ENCODE results near the gene MYOM1.

The MYOM1 gene

DNA sequence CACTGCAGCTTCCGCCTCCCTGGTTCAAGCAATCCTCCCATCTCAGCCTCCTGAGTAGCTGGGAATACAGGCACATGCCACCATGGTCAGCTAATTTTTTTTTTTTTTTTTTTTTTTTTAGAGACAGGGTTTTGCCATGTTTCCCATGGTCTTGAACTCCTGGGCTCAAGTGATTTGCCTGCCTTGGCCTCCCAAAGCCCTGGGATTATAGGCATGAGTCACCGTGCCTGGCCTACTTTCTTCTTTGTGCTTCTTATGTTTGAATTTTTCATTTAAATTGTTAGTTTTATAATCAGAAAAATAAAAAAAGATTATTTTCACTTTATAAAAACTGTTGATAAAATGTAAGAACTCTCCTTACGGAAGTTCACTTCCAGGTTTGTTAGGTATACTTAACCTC, 105.3 kb downstream of the MYOM1 start:
- no peak for DNase-seq

DNA sequence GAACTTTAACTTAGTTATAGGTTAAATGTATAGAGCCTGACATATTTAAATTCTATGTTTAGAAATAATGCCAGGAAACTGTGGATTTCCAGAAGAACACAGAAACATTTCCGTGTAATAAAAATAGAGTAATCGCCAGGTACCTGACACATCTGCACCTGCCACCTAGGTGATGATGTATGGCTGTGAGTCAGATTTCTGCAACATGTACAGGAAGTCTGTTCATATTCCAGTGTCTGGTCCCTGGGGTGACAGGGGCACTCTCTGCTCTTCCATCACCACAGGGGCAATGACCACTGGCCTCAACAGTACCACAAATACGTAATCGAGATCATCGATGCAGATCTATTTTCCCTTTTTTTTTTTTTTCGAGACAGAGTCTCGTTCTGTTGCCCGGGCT, 105.7 kb downstream of the MYOM1 start:
- no peak for DNase-seq

DNA sequence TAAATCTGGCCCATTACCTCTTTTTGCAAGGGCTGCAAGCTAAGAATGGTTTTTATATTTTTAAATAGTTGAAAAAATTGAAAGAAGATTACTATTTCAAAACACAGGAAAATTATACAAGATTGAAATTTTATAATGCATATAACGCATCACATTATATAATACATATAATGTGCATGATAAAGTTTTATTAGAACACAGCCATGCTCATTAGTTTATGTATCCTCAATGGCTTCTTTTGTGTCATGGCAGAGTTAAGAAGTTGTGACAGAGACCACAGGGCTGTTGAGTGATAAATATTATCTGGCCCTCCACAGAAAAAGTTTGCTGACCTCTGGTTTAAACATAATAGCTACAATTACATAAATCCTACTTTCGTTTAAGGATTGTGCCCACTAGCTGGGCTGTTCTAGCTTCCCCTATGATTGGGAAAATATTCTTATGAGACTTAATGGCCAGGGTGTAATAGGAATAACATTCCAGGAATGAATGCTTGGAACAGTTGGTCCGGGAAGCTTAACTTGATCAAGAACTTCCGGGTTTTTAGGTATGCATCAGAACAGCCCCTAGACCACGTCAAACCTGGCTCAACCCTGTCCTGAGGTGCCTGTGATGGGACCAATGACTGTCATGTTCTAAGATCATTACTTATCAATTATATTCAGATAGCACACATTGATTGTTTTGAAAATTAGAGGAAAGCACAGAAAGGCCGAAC, 108.1 kb downstream of the MYOM1 start:
- no peak for DNase-seq

DNA sequence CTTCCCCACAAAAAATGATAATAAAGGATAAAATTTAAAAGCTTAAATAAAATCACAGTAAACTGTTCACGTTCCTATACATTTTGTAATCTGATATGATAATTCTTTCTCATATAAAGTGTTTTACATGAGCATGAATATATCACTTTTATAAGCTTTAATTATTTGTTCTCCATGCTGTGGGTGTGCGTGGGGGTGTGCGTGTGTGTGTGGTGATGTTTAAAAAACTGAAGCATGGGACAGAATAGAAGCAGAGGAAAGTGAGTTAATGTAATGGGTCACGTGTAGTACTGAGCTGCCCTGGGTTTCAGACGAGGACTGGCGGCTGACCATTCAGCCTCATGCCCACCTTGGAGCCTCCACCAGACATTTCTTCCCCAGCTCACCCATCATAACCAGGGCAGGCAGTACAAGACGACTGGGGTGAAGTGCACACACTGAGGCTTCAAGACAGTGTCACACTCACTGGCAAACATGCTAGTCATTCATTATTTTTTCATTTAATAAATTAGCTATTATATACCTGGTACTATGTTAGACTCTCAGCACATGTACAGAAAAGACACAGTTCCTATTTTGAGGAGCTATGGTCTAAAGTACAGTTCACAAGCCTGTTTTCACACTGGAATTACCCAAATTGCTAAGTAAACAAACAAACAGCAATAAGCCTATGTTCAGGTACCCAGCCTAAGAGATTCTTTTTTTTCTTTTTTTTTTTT, 109.6 kb downstream of the MYOM1 start:
- no peak for DNase-seq

DNA sequence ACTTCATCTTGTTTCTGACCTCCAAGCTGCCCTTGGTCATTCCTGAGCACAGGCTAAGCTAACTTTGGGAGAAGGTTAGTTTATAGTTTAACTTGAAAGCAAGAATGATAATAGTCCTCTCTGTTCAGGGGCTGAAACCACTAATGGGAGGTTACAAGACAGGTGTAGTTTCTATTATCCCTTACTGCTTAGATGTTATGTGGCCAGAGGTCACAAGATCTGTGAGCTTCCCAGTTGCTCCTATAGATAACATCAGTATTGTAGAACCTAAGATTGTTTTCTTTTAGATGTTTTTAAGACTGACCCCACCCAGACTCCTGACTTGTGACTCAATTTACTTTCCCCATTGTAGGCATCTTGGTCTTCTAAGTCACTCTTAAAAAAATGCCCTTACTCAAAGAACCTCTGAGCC, 112.0 kb downstream of the MYOM1 start:
- DNase-seq = no peak

DNA sequence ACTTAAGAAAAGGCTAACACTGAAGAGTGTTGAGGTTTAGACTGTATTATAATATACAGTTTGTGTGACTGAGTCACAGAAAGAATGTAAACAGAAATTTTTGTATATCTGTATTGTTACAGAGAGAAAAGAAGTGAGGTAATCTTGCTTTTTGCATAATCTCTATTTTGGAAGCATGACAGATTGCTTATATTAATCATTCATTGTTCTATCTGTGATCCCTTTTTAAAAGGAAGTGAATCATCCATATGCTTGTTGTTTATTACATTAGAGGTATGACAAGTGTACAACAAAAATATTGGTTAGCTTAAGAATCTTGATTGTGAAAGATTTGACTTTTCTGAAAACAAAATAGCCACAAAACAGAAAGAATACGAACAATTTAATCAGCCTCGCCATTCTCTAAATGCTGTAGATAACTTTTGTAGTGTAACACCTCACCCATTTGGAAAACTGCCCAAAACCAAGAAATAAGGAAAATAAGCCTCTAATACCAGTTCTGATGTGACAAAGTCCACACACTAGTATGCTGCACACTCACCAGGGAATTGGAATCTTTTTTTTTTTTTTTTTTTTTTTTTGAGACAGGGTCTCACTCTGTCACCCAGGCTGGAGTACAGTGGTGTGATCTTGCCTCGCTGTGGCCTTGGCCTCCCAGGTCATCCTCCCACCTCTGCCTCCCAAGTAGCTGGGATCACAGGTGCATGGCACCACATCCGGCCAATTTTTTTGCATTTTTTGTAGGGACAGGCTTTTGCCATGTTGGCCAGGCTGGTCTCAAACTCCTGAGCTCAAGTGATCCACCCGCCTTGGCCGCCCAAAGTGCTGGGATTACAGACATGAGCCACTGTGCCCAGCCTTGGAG, 115.3 kb downstream of the MYOM1 start:
- no peak for DNase-seq

DNA sequence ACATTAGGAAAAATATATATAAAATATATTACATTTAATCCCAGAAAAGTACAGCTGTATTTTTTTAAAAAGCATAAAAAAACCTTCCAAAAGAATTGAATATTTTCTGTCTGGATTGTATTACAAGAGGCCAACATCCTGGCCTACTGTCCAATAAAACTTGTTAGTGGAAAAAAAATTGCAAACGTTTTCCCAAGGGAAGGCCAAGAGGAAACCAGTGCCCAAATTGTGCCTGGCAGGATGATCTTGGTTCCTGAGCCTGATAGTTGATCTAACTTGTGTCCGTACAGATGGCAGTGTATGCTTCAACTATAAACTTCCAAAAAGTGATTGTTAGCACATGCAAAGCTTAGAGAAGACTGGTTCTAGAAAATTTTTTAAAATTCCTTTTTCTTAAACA, 116.2 kb downstream of the MYOM1 start:
- no peak for DNase-seq

DNA sequence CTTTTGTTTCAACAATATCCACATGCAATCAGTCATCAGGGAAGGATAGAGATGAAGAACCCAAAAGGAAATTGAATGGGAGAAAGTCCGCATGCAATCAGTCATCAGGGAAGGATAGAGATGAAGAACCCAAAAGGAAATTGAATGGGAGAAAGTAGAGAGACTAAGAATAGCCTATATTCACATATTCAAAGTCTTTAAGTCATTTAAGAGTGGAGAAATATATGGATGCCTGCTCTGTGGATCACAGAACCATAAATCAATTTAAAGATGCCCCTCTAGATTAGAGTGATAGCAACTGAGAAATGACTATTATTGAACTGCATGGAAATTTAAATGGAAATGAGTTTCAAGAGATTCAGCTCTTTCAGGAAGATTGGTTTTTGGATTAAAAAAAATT, 116.8 kb downstream of the MYOM1 start:
- DNase-seq = no peak

DNA sequence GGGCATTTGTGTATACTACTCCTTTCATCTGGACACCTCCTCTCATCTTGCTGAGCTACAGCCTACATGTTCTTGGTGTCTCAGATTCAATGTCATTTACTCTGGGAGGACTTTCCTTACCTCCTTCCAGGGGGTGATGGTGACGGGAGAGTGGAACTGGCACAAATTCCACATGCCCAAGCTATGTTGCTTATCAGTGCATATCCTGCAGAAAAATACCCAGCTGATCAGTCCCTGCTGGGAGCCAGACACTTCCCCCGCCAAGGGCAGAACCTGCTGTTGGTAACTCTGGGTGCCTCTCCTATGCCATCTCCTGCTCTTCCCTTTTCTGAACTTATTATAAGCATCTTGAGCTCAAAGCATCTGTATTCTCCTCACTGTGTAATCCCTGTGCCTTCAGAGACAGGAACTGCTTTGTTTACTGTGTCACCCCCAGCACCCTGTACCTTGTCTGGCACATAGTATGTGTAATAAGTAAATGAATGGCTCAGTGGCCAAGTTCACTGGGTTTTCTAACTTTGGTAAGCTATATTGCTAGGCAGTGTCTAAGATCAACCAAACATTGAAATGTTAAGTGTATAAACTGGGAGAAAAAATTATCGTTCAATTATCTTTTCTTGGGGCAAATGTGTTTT, 119.2 kb downstream of the MYOM1 start:
- no peak for DNase-seq

DNA sequence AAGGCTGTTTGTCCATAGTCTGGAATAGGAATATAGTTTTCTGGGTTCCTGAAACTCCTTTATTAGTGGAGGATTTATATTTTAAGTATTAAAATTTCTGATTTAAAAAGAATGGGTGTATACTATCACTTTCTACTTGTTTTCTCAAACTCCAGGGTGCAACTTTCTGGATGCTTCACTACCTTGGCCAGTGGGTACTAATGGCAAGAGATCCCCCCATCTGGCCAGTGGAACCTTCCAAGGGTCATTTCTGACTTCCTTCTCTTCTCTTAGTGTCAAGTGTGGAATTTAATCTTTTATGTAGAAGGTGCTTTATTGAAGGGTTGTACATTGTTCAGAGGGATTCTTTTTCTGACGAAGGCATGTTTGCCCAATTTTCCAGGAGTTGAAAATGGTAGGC, 120.4 kb downstream of the MYOM1 start:
- no peak for DNase-seq

DNA sequence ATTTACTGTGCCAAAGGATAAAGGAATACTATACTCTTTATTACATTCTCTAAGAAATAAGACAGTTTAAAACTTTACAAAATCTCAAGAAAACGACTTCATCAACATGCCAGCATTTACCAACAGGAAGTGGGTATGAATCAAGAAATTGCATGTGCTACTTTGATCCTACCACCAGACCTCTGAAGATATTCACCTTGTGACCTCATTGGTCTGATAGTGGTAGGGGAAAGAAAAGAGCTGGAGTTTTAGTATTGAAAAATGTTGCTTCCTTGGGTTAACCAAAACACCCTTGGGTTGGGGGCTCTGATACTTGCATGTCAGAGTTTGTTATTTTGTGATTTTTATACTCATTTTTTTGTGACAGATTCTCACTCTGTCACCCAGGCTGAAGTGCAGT, 122.7 kb downstream of the MYOM1 start:
- DNase-seq = no peak

DNA sequence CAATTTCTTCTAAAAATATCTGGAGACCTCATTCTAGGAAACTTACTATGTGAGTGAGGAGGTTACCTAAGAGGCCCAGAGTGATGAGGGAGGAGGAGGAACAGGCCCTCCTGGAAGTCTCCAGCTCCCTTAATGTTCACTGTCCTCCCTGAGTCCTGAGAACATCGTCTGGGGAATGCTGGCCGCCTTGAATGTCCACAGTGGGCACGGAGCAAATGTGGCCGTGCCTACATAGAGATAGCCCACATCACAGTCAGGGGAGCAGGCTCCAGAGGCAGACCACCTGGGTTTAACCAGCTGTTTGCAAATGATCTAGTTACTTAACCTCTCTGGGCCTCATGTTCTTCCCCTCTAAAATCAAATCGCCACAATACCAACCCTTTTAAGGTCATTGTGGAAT, 123.8 kb downstream of the MYOM1 start:
- no peak for DNase-seq

DNA sequence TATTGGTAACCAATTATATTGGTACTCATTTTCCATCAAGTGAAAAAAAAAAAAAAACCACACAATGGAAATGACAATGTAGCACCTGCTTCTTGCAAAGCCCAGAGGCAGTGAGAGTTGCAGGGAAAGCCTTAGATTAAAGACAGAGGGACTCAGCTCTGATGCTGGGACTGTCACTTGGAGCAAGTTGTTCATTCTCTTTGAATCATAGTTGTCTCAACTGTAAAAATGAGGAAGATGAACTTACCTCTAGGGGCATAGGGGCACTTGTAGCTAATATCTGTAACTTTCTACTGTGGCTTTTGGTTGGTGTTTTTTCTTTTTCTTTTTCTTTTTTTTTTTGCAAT, 125.5 kb downstream of the MYOM1 start:
- no peak for DNase-seq

DNA sequence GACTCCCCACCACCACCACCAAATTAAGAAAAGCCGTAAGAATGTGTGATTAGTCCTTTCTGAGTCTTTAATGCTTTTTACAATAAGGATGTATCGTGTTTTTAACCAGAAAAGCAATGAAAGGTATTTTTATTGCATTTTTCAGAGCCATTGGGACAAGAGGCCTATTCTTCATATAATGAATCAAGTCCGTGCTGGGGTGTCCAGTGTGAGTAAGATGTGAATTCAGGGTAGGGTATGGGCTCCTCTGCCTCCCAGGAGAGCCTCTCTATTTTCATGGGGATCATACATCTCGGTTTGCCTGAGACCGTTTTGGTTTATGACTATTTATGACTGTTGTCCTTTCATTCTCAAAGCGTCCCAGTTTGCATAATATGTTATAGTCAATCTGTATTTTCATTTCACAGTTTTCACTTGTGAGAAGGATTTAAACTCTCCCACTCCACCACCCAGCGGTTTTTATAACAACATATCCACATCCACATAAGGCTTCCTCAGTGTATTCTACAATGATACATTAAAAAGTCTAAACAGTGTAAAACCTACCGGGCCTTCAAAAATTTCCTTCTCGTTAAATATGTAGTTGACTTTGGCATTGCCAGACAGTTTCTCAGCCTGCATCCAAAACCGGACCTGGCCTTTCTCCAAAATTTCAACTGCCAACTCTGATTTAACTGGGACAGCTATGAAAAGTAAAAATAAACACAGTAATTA, 126.0 kb downstream of the MYOM1 start:
- DNase-seq = no peak

DNA sequence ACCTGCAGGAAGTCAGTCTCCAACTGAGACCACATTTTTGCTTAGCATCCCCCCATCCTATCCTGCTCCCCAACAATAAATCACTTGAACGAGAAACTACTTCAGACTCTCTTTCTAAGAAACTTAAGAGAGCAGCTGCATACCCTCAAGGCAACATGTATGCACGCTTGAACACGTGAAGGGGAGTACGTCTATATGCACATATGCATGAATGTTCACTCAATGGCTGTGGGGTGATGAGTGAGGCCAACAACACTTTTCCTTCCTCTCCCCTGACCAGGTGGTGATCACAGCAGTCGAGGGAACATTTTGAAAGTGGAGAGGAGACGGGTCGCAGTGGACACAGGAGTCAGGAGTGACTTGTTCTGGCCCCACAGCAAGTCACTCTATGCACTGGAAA, 127.0 kb downstream of the MYOM1 start:
- DNase-seq = no peak

DNA sequence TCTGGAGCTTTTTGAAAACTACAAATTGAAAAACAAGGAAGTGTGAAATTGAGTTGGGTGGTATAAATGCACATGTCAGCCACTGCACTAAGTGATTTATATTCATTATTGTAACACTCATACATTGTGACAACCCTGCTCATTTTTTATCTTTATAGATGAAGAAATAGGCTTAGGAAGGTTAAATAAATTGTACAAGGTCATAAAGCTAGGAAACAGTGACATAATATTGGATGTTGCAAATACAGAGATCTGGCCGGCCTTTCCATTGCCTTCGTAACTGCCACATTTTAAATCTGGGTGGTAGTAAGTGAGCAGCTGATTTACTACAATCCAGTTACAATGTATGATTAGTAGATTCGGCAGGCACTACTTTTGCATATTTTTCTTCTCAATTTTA, 130.2 kb downstream of the MYOM1 start:
- DNase-seq = no peak

DNA sequence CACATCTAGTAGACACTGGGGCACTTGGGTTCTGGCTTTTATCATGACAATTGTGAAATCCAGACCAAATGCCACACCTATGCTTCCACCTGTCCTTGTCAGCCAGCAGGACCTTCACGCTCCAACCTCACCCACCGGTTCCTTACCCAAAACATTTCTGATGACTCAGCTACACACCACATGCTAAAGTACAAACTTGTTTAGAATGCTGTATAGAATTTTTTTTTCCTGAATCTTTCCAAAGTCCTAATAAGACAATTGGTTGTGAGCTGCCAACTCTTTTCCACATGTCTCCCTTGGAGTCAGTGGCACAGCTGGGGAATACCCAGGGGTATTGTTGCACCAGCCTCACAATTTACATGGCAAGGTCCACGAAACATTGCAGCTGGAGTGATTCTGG, 131.3 kb downstream of the MYOM1 start:
- no peak for DNase-seq

DNA sequence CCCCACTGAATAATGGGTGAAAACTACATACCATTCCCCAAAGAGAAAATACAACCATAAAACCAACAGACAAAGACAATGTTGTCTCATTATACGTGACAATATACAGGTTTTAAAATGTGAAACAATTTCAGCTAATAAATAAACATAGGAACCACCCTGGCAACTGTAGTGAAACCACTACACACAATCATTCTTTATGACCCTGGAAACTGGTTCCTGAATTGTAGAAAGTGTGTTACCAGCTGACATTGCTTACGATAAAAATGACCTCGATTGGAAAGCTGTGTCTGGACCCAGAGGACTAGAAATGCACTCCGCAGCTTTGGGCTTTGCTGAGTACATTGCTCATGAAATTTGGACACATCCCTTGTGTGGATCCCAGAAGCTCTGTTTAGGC, 132.9 kb downstream of the MYOM1 start:
- no peak for DNase-seq

DNA sequence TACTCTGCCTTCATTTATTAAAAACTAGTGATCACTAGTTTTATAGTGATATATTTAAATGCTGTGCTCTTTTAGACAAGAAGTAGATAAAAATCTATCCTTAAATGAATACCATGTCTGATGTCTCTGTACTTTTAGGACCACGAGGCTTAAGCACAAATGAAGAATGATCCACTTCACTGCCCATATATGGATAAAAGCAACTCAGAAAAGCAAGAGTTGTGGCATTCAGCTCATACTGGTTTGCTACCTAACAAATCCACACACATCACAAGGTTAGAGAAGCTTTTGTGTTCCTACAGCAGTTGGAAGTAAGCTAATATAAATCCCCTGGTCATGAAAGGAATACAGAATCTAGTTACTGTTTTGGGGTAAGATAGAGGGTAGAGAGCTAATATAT, 134.2 kb downstream of the MYOM1 start:
- DNase-seq = no peak

DNA sequence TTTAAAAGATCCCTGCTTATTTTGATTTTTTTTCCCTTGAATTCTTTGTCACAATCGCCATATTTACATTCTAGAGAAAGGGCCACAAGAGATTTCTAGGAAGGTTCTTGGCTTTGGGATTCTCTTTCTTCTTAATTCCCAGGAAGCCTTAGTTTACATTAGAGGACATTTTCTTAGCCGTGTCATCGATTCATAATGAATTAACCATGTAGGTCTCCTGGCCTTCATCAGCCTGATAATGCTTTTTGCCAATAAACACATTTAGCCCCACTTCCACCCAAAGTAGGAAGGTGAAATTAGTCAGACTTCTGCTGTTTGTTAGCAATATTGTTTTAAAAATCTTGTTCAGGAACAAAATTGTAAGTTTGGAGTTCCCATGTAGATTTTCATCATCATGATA, 135.6 kb downstream of the MYOM1 start:
- no peak for DNase-seq

DNA sequence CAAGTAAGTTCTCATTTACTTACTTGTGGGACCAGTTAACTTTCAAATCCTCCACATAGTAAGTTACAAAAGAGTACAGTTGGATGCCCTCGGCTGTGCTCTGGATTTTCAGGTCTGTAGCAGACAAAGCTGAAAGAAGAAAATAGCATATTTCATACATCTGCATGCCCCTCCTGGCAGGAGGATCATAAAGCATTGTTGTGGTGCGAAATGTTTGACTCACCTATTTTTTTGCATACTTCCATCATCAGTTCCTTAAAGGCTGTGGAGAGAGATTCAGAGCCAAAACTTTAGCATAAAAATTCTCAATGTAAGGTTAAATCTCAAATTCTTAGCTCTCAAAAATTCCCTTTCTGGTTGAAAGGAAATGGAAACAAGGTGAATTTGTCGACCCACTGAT, 136.0 kb downstream of the MYOM1 start:
- DNase-seq = no peak

DNA sequence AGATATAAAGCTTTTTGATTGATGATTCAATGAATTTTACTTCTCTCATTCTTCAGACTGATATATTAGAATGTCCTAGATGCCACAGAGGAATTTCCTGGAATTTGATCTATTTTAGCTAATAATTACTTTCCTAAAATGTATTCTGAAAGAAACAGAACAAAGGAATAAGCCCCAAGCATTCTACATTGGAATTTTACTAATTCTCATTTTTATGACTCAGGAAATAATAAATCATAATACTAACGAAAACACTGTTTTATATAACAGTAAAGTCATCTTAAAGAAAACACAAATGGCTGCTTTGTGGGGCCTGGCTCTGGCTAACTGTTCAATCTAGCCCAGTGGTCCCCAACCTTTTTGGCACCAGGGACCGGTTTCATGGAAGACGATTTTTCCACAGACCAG, 138.2 kb downstream of the MYOM1 start:
- DNase-seq = no peak

DNA sequence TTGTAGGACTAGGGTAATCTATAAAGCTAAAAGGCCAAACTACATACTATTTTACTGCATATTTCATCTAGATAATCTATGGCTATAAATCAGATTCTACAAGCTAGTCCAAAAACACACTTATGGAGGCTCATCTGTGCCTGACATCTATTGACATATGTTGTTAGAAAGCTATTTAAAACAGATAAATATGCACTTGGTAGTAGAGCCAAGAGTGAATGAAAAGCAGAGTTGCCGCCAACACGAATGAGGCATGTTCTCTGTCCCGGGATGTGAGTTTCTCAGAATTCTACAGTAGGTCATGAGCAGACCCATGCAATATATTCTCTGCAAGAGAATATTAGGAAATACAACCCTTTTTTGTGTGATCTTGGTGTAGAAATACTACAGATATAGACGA, 140.1 kb downstream of the MYOM1 start:
- DNase-seq = no peak
